NCI-H524 (cell line): Measurements from ENCODE around the gene CFAP46.
"Not testable (repeated sequence)": the region's sequence is repeated elsewhere in the genome, so short reads cannot be mapped to it uniquely, and the experiment has no call there.

Experiments used
- DNase-seq, 2 experiments: peaks; one replicate each; lab custom pipeline; 2025; lab: John Stamatoyannopoulos, UW

Gene CFAP46

GRCh38 chr10:132926777-132927650, 15.4 kb downstream of the CFAP46 start:
- no peak for DNase-seq

GRCh38 chr10:132926070-132926469, 16.3 kb downstream of the CFAP46 start:
- DNase-seq, result no peak

- DNase-seq, result no peak
Observed at GRCh38 chr10:132925614-132926013, 16.8 kb downstream of the CFAP46 start.

- DNase-seq, result no peak
Observed at GRCh38 chr10:132925071-132925561, 17.3 kb downstream of the CFAP46 start.

GRCh38 chr10:132924046-132924952, 18.1 kb downstream of the CFAP46 start:
- no peak for DNase-seq

GRCh38 chr10:132923384-132923783, 19.0 kb downstream of the CFAP46 start:
- DNase-seq, result not testable (repeated sequence)

- DNase-seq, result no peak
Observed at GRCh38 chr10:132922872-132923271, 19.5 kb downstream of the CFAP46 start.

GRCh38 chr10:132921818-132922807, 20.3 kb downstream of the CFAP46 start:
- DNase-seq, result no peak

GRCh38 chr10:132921086-132921485, 21.3 kb downstream of the CFAP46 start:
- no peak for DNase-seq

GRCh38 chr10:132920101-132920925, 22.1 kb downstream of the CFAP46 start:
- DNase-seq, result no peak

- no peak for DNase-seq
Observed at GRCh38 chr10:132919374-132920100, 22.8 kb downstream of the CFAP46 start.

- DNase-seq, result no peak
Observed at GRCh38 chr10:132918617-132919373, 23.6 kb downstream of the CFAP46 start.

- DNase-seq, result no peak
Observed at GRCh38 chr10:132918264-132918616, 24.1 kb downstream of the CFAP46 start.

GRCh38 chr10:132916956-132917666, 25.3 kb downstream of the CFAP46 start:
- no peak for DNase-seq

- DNase-seq, result no peak
Observed at GRCh38 chr10:132916421-132916841, 25.9 kb downstream of the CFAP46 start.

- DNase-seq, result peak in 1 of 2 experiments; percentile 6
Observed at GRCh38 chr10:132915411-132915810, 27.0 kb downstream of the CFAP46 start.

GRCh38 chr10:132914732-132915131, 27.6 kb downstream of the CFAP46 start:
- DNase-seq, result no peak

GRCh38 chr10:132913559-132914115, 28.7 kb downstream of the CFAP46 start:
- no peak for DNase-seq
